Gastroesophageal sphincter (tissue), 3 donors: Measurements from ENCODE around the gene VPS8.

Experiments
- EP300 ChIP-seq: sonication (generic); formaldehyde crosslinking; IDR thresholded peaks from one replicate; pipeline ENCODE4 v1.6.1; 2017; ENCODE audit warnings: antibody characterized with exemption, mild to moderate bottlenecking
- TF ChIP-seq, protein P1 (sequence below), 4 experiments: fragments of 200-600 bp in 2 of 4; fragments of 450-650 bp in 2 of 4; sonication (generic) in 1 of 4; IDR thresholded peaks; one replicate each; pipeline ENCODE4 v1.5.1; 2017 to 2019; ENCODE audit warnings: antibody characterized with exemption in 4 of 4, mild to moderate bottlenecking in 2 of 4, moderate library complexity in 2 of 4

GRCh38 chr3:185084901-185085300 is 272.9 kb downstream of the VPS8 start:
- TF ChIP-seq, protein P1, sequence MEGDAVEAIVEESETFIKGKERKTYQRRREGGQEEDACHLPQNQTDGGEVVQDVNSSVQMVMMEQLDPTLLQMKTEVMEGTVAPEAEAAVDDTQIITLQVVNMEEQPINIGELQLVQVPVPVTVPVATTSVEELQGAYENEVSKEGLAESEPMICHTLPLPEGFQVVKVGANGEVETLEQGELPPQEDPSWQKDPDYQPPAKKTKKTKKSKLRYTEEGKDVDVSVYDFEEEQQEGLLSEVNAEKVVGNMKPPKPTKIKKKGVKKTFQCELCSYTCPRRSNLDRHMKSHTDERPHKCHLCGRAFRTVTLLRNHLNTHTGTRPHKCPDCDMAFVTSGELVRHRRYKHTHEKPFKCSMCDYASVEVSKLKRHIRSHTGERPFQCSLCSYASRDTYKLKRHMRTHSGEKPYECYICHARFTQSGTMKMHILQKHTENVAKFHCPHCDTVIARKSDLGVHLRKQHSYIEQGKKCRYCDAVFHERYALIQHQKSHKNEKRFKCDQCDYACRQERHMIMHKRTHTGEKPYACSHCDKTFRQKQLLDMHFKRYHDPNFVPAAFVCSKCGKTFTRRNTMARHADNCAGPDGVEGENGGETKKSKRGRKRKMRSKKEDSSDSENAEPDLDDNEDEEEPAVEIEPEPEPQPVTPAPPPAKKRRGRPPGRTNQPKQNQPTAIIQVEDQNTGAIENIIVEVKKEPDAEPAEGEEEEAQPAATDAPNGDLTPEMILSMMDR (IDR thresholded peaks at IDR 0.05) = peak; percentile 8 to 59 (median 41)
- no peak for TF ChIP-seq EP300
